SK-N-MC (cell line): ENCODE data around the gene CPLX1.

Experiments used
- EZH2 ChIP-seq: fragments of 200-600 bp; sonication (generic); IDR thresholded peaks from one replicate; pipeline ENCODE4 v1.6.1; 2017; ENCODE audit warnings: antibody characterized with exemption
- POLR2AphosphoS5 ChIP-seq: IDR thresholded peaks from 2 replicates; pipeline ENCODE4 v1.6.1; 2012; ENCODE audit warnings: mild to moderate bottlenecking, low read depth, low read length, borderline replicate concordance

DNA sequence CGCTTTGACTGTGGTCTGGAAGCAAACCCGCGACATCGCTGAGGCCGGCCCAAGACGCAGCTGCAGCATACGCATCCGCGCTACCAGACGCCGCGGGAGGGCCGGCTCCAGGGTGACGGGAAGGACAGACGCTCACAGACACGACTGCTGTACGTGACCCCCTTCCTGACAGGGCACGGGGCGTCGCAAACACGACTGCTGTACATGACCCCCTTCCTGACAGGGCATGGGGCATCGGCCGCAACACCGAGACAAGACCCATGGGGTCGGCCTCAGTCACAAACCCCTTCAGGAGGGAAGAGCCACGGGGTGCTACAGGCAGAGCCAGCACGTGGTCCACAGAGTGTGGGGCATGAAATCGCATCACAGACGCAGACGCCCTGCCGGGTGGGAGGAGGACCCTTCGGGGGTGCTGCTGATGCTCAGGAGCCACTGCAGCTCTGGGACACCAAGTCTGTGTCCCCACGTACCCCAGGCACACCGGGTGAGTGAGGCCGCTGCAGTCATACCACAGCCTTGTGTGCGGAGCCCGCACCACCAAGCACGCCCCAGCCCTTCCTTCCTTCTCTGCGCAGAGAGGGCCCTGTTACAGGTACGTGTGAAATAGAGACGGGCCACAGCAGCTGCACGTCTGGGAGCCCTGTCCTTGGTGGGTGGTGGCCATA is 38.7 kb upstream of the CPLX1 start:
- TF ChIP-seq POLR2AphosphoS5 (no peak), EZH2 (no peak)
